GM19238 (cell line): ENCODE data around the gene DHX16.

Experiments
- DNase-seq: peaks from one replicate; pipeline ENCODE4 v3.0.0; 2011; ENCODE audit warnings: low spot score; ENCODE audit not compliant: insufficient read length

Gene DHX16

GRCh38 chr6:30640481-30640880 is 32.3 kb downstream of the DHX16 start:
- no peak for DNase-seq

GRCh38 chr6:30635834-30636233 is 37.0 kb downstream of the DHX16 start:
- no peak for DNase-seq

GRCh38 chr6:30626484-30627366 is 46.1 kb downstream of the DHX16 start, which contains the start of gene ATAT1:
Gene ATAT1, plus strand, starts transcription at chr6:30626874.
- DNase-seq: peak; percentile 81

GRCh38 chr6:30625511-30625910 is 47.3 kb downstream of the DHX16 start:
- DNase-seq: no peak

- DNase-seq: no peak
Measured at GRCh38 chr6:30619561-30619960, 53.2 kb downstream of the DHX16 start.

- DNase-seq: no peak
Measured at GRCh38 chr6:30618270-30618797, 54.5 kb downstream of the DHX16 start.

GRCh38 chr6:30617565-30618269 is 55.1 kb downstream of the DHX16 start, which contains the start of gene MRPS18B:
Gene MRPS18B, plus strand, starts transcription at chr6:30617840. Its CDS starts 26 bp downstream, at chr6:30617866.
- DNase-seq: peak; percentile 76

- peak; percentile 76 for DNase-seq
Measured at GRCh38 chr6:30616811-30617564, 55.8 kb downstream of the DHX16 start, which contains the start of gene PPP1R10. Gene PPP1R10, minus strand, starts transcription at chr6:30617243. Its CDS starts 7,299 bp downstream, at chr6:30609944.

GRCh38 chr6:30615958-30616810 is 56.6 kb downstream of the DHX16 start:
- DNase-seq: no peak

GRCh38 chr6:30615219-30615957 is 57.4 kb downstream of the DHX16 start:
- no peak for DNase-seq

- DNase-seq: peak; percentile 63
Measured at GRCh38 chr6:30614843-30615218, 58.0 kb downstream of the DHX16 start.

GRCh38 chr6:30614044-30614842 is 58.6 kb downstream of the DHX16 start:
- DNase-seq: no peak

- no peak for DNase-seq
Measured at GRCh38 chr6:30613251-30614043, 59.4 kb downstream of the DHX16 start.

GRCh38 chr6:30612687-30613248 is 60.0 kb downstream of the DHX16 start:
- no peak for DNase-seq

GRCh38 chr6:30612213-30612612 is 60.6 kb downstream of the DHX16 start:
- DNase-seq: no peak

- no peak for DNase-seq
Measured at GRCh38 chr6:30611856-30612194, 61.0 kb downstream of the DHX16 start.

GRCh38 chr6:30611150-30611855 is 61.5 kb downstream of the DHX16 start:
- no peak for DNase-seq
